H9 (cell line): ENCODE data around the gene ARSG. TPM values are rescaled to one million over a fixed set of nuclear protein-coding genes. Genes with fewer than 3 reads are reported as not detected.

Source experiments
- DNase-seq: peaks from one replicate; pipeline ENCODE4 v3.0.0-alpha.2; 2017
- H2AFZ ChIP-seq: one replicate; pipeline ENCODE4 v1.6.1; 2013; ENCODE audit warnings: mild to moderate bottlenecking, low read length, control low read depth, moderate library complexity
- H2AK5ac ChIP-seq: 2 replicates; pipeline ENCODE4 v1.6.1; 2013; ENCODE audit warnings: low read length, control low read depth, mixed read lengths; ENCODE audit not compliant: insufficient read length
- H2BK120ac ChIP-seq: one replicate; pipeline ENCODE4 v1.6.1; 2013; ENCODE audit warnings: low read depth, mild to moderate bottlenecking, low read length, control low read depth, inconsistent platforms; ENCODE audit not compliant: poor library complexity, severe bottlenecking
- H2BK12ac ChIP-seq: 2 replicates; pipeline ENCODE4 v1.6.1; 2013; ENCODE audit warnings: low read length, control low read depth, mixed read lengths, low read depth; ENCODE audit not compliant: insufficient read length
- H2BK15ac ChIP-seq: 2 replicates; pipeline ENCODE4 v1.6.1; 2013; ENCODE audit warnings: low read depth, low read length, control low read depth
- H2BK20ac ChIP-seq: one replicate; pipeline ENCODE4 v1.6.1; 2013; ENCODE audit warnings: low read depth, mild to moderate bottlenecking, low read length, control low read depth, inconsistent platforms; ENCODE audit not compliant: poor library complexity, severe bottlenecking
- H2BK5ac ChIP-seq: 2 replicates; pipeline ENCODE4 v1.6.1; 2013; ENCODE audit warnings: low read length, control low read depth, mixed read lengths; ENCODE audit not compliant: insufficient read length
- H3K14ac ChIP-seq: 2 replicates; pipeline ENCODE4 v1.6.1; 2013; ENCODE audit warnings: low read length, control low read depth; ENCODE audit not compliant: insufficient read depth
- H3K18ac ChIP-seq: 2 replicates; pipeline ENCODE4 v1.6.1; 2013; ENCODE audit warnings: low read depth, mild to moderate bottlenecking, mixed read lengths, low read length, control low read depth; ENCODE audit not compliant: insufficient read length
- H3K23ac ChIP-seq: 2 replicates; pipeline ENCODE4 v1.6.1; 2013; ENCODE audit warnings: low read length, control low read depth, mixed read lengths, low read depth; ENCODE audit not compliant: insufficient read length
- H3K23me2 ChIP-seq: 2 replicates; pipeline ENCODE4 v1.6.1; 2013; ENCODE audit warnings: low read depth, mild to moderate bottlenecking, mixed read lengths, low read length, control low read depth; ENCODE audit not compliant: insufficient read length, poor library complexity, severe bottlenecking
- H3K27ac ChIP-seq: 2 replicates; pipeline ENCODE4 v1.5.1; 2013; ENCODE audit warnings: low read length, control low read depth, mixed read lengths, low read depth; ENCODE audit not compliant: insufficient read length
- H3K27me3 ChIP-seq: 2 replicates; pipeline ENCODE4 v1.6.1; 2013; ENCODE audit warnings: low read length, control low read depth, inconsistent platforms; ENCODE audit not compliant: insufficient read depth
- H3K4ac ChIP-seq: 2 replicates; pipeline ENCODE4 v1.6.1; 2013; ENCODE audit warnings: low read depth, mild to moderate bottlenecking, control low read depth, inconsistent platforms, low read length, moderate library complexity
- H3K4me1 ChIP-seq: 2 replicates; pipeline ENCODE4 v1.6.1; 2013; ENCODE audit warnings: low read length, control low read depth, inconsistent platforms; ENCODE audit not compliant: insufficient read depth
- H3K4me2 ChIP-seq: 2 replicates; pipeline ENCODE4 v1.6.1; 2013; ENCODE audit warnings: low read length, control low read depth, mixed read lengths; ENCODE audit not compliant: insufficient read length, insufficient read depth
- H3K56ac ChIP-seq: 2 replicates; pipeline ENCODE4 v1.6.1; 2013; ENCODE audit warnings: low read depth, mild to moderate bottlenecking, mixed read lengths, low read length, control low read depth; ENCODE audit not compliant: insufficient read length
- H3K79me1 ChIP-seq: 2 replicates; pipeline ENCODE4 v1.6.1; 2013; ENCODE audit warnings: low read depth, mild to moderate bottlenecking, moderate library complexity, low read length, control low read depth, inconsistent platforms; ENCODE audit not compliant: insufficient read depth, poor library complexity, severe bottlenecking
- H3K79me2 ChIP-seq: 2 replicates; pipeline ENCODE4 v1.6.1; 2013; ENCODE audit warnings: low read length, control low read depth, inconsistent platforms; ENCODE audit not compliant: insufficient read depth
- H3K9ac ChIP-seq: 2 replicates; pipeline ENCODE4 v1.6.1; 2013; ENCODE audit warnings: low read length, control low read depth, mixed read lengths; ENCODE audit not compliant: insufficient read length; ENCODE audit errors: extremely low read depth
- H3K9me3 ChIP-seq: one replicate; pipeline ENCODE4 v1.6.1; 2013; ENCODE audit warnings: low read depth, low read length, inconsistent platforms; ENCODE audit not compliant: control insufficient read depth
- H3T11ph ChIP-seq: one replicate; pipeline ENCODE4 v1.6.1; 2013; ENCODE audit warnings: mild to moderate bottlenecking, low read length, control low read depth, inconsistent platforms
- H4K20me1 ChIP-seq: one replicate; pipeline ENCODE4 v1.6.1; 2013; ENCODE audit not compliant: control insufficient read depth, insufficient read length, insufficient read depth
- H4K5ac ChIP-seq: 2 replicates; pipeline ENCODE4 v1.6.1; 2013; ENCODE audit warnings: low read depth, mild to moderate bottlenecking, mixed read lengths, low read length, control low read depth; ENCODE audit not compliant: insufficient read length
- H4K8ac ChIP-seq: replicated peaks from 2 replicates; pipeline ENCODE4 v1.6.1; 2013; ENCODE audit warnings: low read length, control low read depth, mixed read lengths, low read depth; ENCODE audit not compliant: insufficient read length
- H4K91ac ChIP-seq: 2 replicates; pipeline ENCODE4 v1.6.1; 2013; ENCODE audit warnings: low read depth, mild to moderate bottlenecking, moderate library complexity, mixed read lengths, low read length, control low read depth; ENCODE audit not compliant: insufficient read length
- H3K27ac Mint-ChIP-seq, 3 experiments: 2 replicates in 2 of 3; 3 replicates in 1 of 3; pipeline ENCODE4 v1.8.0; 2020 to 2021; ENCODE audit warnings: mixed read lengths in 3 of 3, mild to moderate bottlenecking in 1 of 3, moderate library complexity in 1 of 3
- H3K27me3 Mint-ChIP-seq: 2 replicates; pipeline ENCODE4 v1.8.0; 2021; ENCODE audit warnings: low read depth, mild to moderate bottlenecking, moderate library complexity, mixed read lengths
- H3K36me3 Mint-ChIP-seq, 3 experiments: 2 replicates in 2 of 3; 3 replicates in 1 of 3; pipeline ENCODE4 v1.8.0; 2020 to 2021; ENCODE audit warnings: low read depth in 3 of 3, mixed read lengths in 3 of 3; ENCODE audit not compliant: insufficient read depth in 1 of 3
- H3K4me1 Mint-ChIP-seq, 2 experiments: 2 replicates each; pipeline ENCODE4 v1.8.0; 2020; ENCODE audit warnings: mixed read lengths in 2 of 2
- H3K4me3 Mint-ChIP-seq, 2 experiments: 2 replicates in 1 of 2; 3 replicates in 1 of 2; pipeline ENCODE4 v1.8.0; 2020 to 2021; ENCODE audit warnings: mild to moderate bottlenecking in 2 of 2, mixed read lengths in 2 of 2, moderate library complexity in 1 of 2
- H3K9me3 Mint-ChIP-seq, 2 experiments: 2 replicates in 1 of 2; 3 replicates in 1 of 2; pipeline ENCODE4 v1.8.0; 2020; ENCODE audit warnings: mild to moderate bottlenecking in 2 of 2, mixed read lengths in 2 of 2, moderate library complexity in 1 of 2
- WGBS: extraction: QIAGEN DNeasy Blood & Tissue Kit; methylation state at CpG from one replicate; pipeline ENCODE4 v1.1.7; 2013; ENCODE audit warnings: missing lambda C conversion rate, low lambda C conversion rate, mixed read lengths; ENCODE audit not compliant: insufficient read length; ENCODE audit errors: extremely low coverage; 5-methylcytosine and 5-hydroxymethylcytosine counted together
- total RNA-seq: library from RNA; stranded (reverse); gene quantifications from 2 replicates; pipeline ENCODE4 v1.2.1, GENCODE V29; 2021
- TF ChIP-seq, protein P1 (sequence below): fragments of 200-600 bp; sonication (generic); conservative IDR thresholded peaks from 3 replicates; pipeline ENCODE4 v1.8.0; 2021; ENCODE audit warnings: antibody characterized with exemption, mild to moderate bottlenecking

ARSG gene
- total RNA-seq, 1 experiment from 2014 or later, result 3.6 TPM

DNA sequence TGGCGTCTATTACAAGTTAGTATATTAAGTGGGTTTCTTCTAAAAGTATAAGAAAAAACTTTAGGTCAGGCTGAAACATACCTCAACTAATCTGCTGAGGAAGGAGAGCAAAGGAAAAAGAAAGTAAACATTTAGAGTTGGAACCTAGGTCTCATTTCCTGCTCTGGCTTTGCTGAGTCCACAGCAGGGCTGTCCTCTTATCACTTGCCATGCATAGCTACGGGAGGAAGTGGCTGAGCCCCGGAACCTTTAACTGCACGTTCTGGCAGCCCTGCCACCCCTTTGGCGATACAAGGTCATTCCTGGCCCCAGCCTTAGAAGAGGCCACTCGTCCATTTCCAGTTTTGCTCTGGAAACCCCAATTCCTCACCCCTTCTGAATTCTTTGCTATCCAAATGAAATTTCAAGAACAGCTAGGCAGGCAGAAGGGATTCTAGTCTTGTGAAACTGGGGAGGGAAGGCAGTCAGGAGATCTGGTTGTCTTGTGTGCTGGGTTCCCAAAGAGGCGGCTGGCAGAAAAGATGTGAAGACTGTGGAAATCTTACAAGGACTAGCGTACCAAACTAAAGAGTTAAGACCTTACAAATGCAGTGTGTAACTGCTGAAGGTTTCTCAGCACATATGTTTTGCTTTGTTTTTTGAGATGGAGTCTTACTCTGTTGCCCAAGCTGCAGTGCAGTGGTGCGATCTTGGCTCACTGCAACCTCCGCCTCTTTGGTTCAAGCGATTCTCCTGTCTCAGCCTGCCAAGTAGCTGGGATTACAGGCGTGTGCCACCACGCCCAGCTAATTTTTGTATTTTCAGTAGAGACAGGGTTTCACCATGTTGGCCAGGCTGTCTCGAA is 146.9 kb downstream of the ARSG start:
- Mint-ChIP-seq H3K27ac (no peak overlapping the region), H3K27me3 (no peaks in the 10 kb centered on the region), H3K36me3 (peaks cover 8 to 16% (median 15%) of the 10 kb centered on the region in 3 experiments; a peak in 6 of 7 replicates), H3K4me1 (peaks cover 6 to 8% of the 10 kb centered on the region in 2 experiments), H3K9me3 (no peaks in the 10 kb centered on the region), H3K4me3 (no peak overlapping the region)
- Histone ChIP-seq H3K56ac (no peak overlapping the region), H3K27me3 (no peaks in the 10 kb centered on the region), H3K23ac (no peak overlapping the region), H2BK120ac (no peak overlapping the region), H2BK20ac (no peak overlapping the region), H4K91ac (no peak overlapping the region), H4K8ac (no peak overlapping the region), H2BK5ac (no peak overlapping the region), H2AFZ (no peak overlapping the region), H3T11ph (no peak overlapping the region), H4K5ac (no peak overlapping the region), H3K23me2 (no peaks in the 10 kb centered on the region), H3K18ac (no peak overlapping the region), H3K4ac (no peak overlapping the region), H3K14ac (no peak overlapping the region), H2BK15ac (no peak overlapping the region), H3K9ac (no peak overlapping the region), H3K27ac (no peak overlapping the region), H4K20me1 (no peaks in the 10 kb centered on the region), H3K4me1 (no peaks in the 10 kb centered on the region), H3K4me2 (no peak overlapping the region), H3K9me3 (no peaks in the 10 kb centered on the region), H3K79me2 (no peaks in the 10 kb centered on the region), H2BK12ac (no peak overlapping the region), H2AK5ac (no peak overlapping the region), H3K79me1 (no peaks in the 10 kb centered on the region)
- peak; percentile 51 for DNase-seq
- WGBS, result no CpG with 5 or more reads among the region's 14 CpGs
- TF ChIP-seq, protein P1, sequence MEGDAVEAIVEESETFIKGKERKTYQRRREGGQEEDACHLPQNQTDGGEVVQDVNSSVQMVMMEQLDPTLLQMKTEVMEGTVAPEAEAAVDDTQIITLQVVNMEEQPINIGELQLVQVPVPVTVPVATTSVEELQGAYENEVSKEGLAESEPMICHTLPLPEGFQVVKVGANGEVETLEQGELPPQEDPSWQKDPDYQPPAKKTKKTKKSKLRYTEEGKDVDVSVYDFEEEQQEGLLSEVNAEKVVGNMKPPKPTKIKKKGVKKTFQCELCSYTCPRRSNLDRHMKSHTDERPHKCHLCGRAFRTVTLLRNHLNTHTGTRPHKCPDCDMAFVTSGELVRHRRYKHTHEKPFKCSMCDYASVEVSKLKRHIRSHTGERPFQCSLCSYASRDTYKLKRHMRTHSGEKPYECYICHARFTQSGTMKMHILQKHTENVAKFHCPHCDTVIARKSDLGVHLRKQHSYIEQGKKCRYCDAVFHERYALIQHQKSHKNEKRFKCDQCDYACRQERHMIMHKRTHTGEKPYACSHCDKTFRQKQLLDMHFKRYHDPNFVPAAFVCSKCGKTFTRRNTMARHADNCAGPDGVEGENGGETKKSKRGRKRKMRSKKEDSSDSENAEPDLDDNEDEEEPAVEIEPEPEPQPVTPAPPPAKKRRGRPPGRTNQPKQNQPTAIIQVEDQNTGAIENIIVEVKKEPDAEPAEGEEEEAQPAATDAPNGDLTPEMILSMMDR, result no peak
